LNCaP clone FGC (cell line): ENCODE data around the gene ROS1.

Source experiments
- DNase-seq: peaks from one replicate; pipeline ENCODE4 v3.0.0-alpha.2; 2011; ENCODE audit warnings: low read depth
- H3K4me3 ChIP-seq: 2 replicates; pipeline ENCODE4 v1.5.1; 2011; ENCODE audit warnings: mild to moderate bottlenecking, low read depth, low read length, control low read depth
- TF ChIP-seq, protein P1 (sequence below): IDR thresholded peaks from 2 replicates; pipeline ENCODE4 v1.5.1; 2012; ENCODE audit warnings: mild to moderate bottlenecking; ENCODE audit not compliant: control insufficient read depth, insufficient read depth; ENCODE audit errors: extremely low read depth

The ROS1 gene

DNA sequence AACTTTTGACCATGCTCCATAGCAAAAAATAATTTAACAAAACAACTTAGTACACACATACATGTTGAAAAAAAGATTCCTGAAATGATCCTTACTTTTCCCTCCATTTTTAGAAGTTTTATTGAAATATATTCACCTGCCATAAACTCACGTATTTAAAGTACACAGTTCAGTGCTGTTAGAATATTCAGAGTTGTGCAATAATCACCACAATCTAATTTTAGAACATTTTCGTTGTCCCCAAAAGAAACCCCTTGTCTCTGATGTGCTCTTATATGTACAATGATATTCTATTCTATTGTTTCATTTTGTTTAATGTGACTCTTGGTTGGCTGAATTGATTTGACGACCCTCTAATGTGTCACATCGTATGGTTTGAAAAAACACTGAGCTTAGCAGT is 15.9 kb downstream of the ROS1 start:
- no peak overlapping the region for H3K4me3 ChIP-seq

DNA sequence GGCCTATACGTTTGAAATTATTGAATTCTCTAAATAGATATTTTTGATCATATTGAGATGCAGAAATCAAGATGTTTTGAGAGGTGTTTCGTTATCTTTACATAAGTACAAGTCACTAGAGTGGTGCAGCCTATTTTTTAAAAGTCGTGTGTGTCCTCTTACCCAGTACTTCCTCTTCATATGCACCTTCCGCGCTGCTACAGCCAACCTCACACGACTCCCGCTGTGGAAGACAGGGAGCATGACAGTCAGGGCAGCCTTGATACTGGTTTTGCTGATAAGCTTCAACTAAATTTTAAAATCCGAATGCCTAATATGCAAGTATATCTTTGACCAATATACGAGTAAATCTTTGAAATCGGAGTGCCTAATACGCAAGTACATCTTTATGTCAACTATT is 16.3 kb downstream of the ROS1 start:
- no peak for DNase-seq
- no peak overlapping the region for H3K4me3 ChIP-seq
- TF ChIP-seq, protein P1, sequence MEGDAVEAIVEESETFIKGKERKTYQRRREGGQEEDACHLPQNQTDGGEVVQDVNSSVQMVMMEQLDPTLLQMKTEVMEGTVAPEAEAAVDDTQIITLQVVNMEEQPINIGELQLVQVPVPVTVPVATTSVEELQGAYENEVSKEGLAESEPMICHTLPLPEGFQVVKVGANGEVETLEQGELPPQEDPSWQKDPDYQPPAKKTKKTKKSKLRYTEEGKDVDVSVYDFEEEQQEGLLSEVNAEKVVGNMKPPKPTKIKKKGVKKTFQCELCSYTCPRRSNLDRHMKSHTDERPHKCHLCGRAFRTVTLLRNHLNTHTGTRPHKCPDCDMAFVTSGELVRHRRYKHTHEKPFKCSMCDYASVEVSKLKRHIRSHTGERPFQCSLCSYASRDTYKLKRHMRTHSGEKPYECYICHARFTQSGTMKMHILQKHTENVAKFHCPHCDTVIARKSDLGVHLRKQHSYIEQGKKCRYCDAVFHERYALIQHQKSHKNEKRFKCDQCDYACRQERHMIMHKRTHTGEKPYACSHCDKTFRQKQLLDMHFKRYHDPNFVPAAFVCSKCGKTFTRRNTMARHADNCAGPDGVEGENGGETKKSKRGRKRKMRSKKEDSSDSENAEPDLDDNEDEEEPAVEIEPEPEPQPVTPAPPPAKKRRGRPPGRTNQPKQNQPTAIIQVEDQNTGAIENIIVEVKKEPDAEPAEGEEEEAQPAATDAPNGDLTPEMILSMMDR = no peak

More for the DNA sequence above, 15.9 kb downstream of the ROS1 start:
- no peak for DNase-seq
- TF ChIP-seq, protein P1 = no peak

DNA sequence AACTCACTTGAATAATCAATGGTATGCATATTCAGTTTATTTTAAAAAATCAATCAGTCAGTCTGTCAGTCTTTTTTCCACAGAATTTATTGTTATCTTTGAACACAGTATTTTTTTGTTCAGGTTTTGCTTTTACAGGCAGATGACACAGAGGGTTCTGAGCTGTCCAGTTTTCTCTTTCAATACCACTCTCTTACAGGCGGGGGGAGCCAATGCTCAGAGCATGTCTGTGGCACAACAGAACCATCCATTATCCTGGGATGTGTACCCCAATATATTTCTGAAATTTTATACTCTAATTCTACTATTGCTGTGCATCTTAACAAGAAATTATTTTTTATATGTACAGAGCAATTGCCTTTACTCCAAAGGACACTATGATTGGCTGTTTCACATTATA is 21.2 kb downstream of the ROS1 start:
- TF ChIP-seq, protein P1 = peak; percentile 38; the same call in 1 of the 2 replicates
- no peak overlapping the region for H3K4me3 ChIP-seq
- DNase-seq = no peak

DNA sequence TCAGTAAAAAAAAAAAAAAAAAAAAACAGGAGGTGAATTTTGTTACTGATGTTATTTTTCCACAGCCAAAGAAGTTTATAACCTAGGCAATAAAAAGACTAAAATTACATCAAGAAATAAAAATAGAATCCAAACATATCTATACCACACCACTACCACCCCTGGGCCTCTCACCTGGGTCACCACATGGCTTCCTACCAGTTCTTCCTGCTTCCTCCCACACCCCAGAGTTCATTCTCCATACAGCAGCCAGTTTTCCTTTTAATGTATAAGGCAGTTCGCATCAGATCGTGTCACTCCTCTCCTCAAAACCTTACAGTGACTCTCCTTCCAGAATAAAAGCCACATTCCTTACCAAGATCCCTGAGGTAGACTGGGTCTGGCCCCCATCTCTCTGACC is 23.9 kb downstream of the ROS1 start:
- H3K4me3 ChIP-seq = no peak overlapping the region
- TF ChIP-seq, protein P1 = no peak
- no peak for DNase-seq

DNA sequence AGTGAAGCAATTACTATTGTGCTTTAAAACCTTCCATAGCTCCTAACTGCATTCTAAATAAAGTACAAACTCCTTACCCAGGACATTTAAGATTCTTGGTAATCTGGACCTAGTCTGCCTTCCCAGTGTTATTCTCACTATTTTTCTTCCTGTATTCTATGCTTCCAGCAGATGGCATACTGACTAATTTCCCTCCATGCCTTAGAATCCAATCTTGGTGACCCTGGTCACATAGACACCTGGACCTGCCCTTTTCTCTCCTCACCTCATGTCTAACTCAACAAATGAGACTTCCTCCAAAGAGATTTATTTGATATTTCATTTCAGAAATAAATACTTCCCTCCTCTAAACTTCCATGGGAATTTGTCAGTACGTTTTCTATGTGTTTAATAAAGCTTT is 25.8 kb downstream of the ROS1 start:
- DNase-seq = no peak
- no peak overlapping the region for H3K4me3 ChIP-seq
- TF ChIP-seq, protein P1 = peak; percentile 48

DNA sequence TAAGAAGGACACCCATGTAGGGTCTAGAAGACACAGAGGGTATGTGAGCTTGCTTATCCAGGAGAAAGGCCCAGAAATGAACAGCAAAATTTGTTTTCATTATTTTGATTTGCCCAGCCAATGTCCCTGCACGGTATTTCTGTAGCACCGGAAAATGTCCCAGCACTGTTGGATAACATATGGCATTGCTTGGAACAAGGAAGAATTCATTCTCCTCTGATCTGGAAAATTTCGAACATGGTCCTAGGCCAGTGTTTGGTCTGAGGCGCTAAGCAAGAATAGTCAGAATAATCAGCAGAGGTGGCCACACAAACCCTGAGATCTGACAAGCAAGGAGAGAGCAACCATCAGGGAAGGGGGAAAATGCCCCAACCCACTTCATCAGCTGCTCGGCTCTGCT is 26.6 kb downstream of the ROS1 start:
- TF ChIP-seq, protein P1 = no peak
- no peak for DNase-seq
- H3K4me3 ChIP-seq = no peak overlapping the region

DNA sequence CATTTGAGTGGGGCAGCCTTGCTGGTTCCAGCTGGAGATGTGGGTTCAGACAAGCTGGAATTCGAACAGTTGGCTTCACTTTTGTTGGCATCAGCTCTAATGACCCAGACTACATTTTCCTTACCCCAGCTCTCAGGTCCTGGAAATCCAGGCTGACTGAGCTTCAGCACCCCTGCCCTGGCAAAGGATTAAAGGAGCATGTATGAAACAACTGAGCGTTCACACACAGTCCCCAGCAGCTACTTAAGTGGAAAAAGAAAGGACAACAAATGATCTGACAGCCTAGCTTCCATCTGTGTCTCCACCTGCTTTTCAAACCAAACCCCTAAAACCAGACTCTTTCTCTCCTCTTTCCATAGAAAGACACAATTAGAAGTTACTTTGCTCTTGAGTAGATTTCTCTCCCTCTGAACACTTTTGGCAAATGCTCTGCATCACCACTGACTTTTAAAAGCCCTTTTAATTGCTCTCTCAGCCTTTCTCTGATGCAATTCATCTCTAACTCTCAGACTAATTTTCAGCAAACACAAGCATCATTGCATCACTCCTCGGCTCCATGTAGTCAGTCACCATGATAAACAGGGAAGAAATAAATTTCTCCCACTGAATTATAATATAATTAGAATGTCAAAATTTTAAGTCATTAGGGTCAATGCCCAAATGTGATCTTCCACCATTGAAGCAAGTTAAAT is 28.1 kb downstream of the ROS1 start:
- no peak overlapping the region for H3K4me3 ChIP-seq
- DNase-seq = no peak
- TF ChIP-seq, protein P1 = no peak
